Trophoblast cell (in vitro differentiated cells and primary cell): ENCODE data around the gene MTUS2. TPM values are rescaled to one million over a fixed set of nuclear protein-coding genes. Genes with fewer than 3 reads are reported as not detected.

Source experiments
- DNase-seq, 2 donors: peaks; one replicate each; pipeline ENCODE4 v3.0.0-alpha.2; 2016
- H2AFZ ChIP-seq: 2 replicates; pipeline ENCODE4 v1.6.1; 2013; ENCODE audit warnings: low read length, moderate library complexity, mild to moderate bottlenecking; ENCODE audit not compliant: insufficient read depth, poor library complexity
- H2AK5ac ChIP-seq: 2 replicates; pipeline ENCODE4 v1.6.1; 2013; ENCODE audit warnings: mild to moderate bottlenecking, low read length
- H2BK120ac ChIP-seq: 2 replicates; pipeline ENCODE4 v1.6.1; 2013; ENCODE audit warnings: low read length, mild to moderate bottlenecking, moderate library complexity; ENCODE audit not compliant: insufficient read depth, poor library complexity
- H2BK12ac ChIP-seq: 2 replicates; pipeline ENCODE4 v1.6.1; 2013; ENCODE audit warnings: mild to moderate bottlenecking, low read length, moderate library complexity
- H2BK5ac ChIP-seq: 2 replicates; pipeline ENCODE4 v1.6.1; 2013; ENCODE audit warnings: low read length, low read depth, moderate library complexity, mild to moderate bottlenecking; ENCODE audit not compliant: poor library complexity
- H3K14ac ChIP-seq: 2 replicates; pipeline ENCODE4 v1.6.1; 2013; ENCODE audit warnings: mild to moderate bottlenecking, low read length
- H3K18ac ChIP-seq: 2 replicates; pipeline ENCODE4 v1.6.1; 2013; ENCODE audit warnings: mild to moderate bottlenecking, low read length
- H3K23ac ChIP-seq: 2 replicates; pipeline ENCODE4 v1.6.1; 2013; ENCODE audit warnings: low read length
- H3K27ac ChIP-seq: 2 replicates; pipeline ENCODE4 v1.5.1; 2013; ENCODE audit warnings: low read depth, mild to moderate bottlenecking, inconsistent platforms, low read length, moderate library complexity
- H3K27me3 ChIP-seq: 2 replicates; pipeline ENCODE4 v1.6.1; 2013; ENCODE audit warnings: inconsistent platforms, mild to moderate bottlenecking, low read length, moderate library complexity; ENCODE audit not compliant: insufficient read depth
- H3K36me3 ChIP-seq, 2 experiments: 1 replicate in 1 of 2; 2 replicates in 1 of 2; pipeline ENCODE4 v1.6.1; 2013; ENCODE audit warnings: low read length in 2 of 2, mild to moderate bottlenecking in 2 of 2, moderate library complexity in 1 of 2; ENCODE audit not compliant: insufficient read depth in 2 of 2, control insufficient read depth in 1 of 2
- H3K4ac ChIP-seq: 2 replicates; pipeline ENCODE4 v1.6.1; 2013; ENCODE audit warnings: low read depth, mild to moderate bottlenecking, low read length, moderate library complexity
- H3K4me1 ChIP-seq, 2 experiments: 1 replicate in 1 of 2; 2 replicates in 1 of 2; pipeline ENCODE4 v1.6.1; 2013; ENCODE audit warnings: low read length in 2 of 2, mild to moderate bottlenecking in 2 of 2, moderate library complexity in 1 of 2; ENCODE audit not compliant: insufficient read depth in 2 of 2, control insufficient read depth in 1 of 2
- H3K4me2 ChIP-seq: 2 replicates; pipeline ENCODE4 v1.6.1; 2013; ENCODE audit warnings: inconsistent platforms, mild to moderate bottlenecking, low read length, moderate library complexity
- H3K4me3 ChIP-seq: 2 replicates; pipeline ENCODE4 v1.5.1; 2013; ENCODE audit warnings: mild to moderate bottlenecking, low read depth, low read length, inconsistent platforms
- H3K79me1 ChIP-seq: one replicate; pipeline ENCODE4 v1.6.1; 2013; ENCODE audit warnings: low read length
- H3K79me2 ChIP-seq: 2 replicates; pipeline ENCODE4 v1.6.1; 2013; ENCODE audit warnings: low read length, mild to moderate bottlenecking; ENCODE audit not compliant: control insufficient read depth, insufficient read depth, poor library complexity
- H3K9ac ChIP-seq: 2 replicates; pipeline ENCODE4 v1.6.1; 2013; ENCODE audit warnings: mild to moderate bottlenecking, low read length
- H3K9me3 ChIP-seq: 2 replicates; pipeline ENCODE4 v1.6.1; 2013; ENCODE audit warnings: low read depth, mild to moderate bottlenecking, control low read depth, inconsistent platforms, low read length; ENCODE audit not compliant: insufficient read depth
- H4K12ac ChIP-seq: 2 replicates; pipeline ENCODE4 v1.6.1; 2013; ENCODE audit warnings: low read depth, mild to moderate bottlenecking, low read length, moderate library complexity
- H4K8ac ChIP-seq: 2 replicates; pipeline ENCODE4 v1.6.1; 2013; ENCODE audit warnings: low read depth, mild to moderate bottlenecking, low read length, moderate library complexity
- H4K91ac ChIP-seq: one replicate; pipeline ENCODE4 v1.6.1; 2013; ENCODE audit warnings: low read depth, mild to moderate bottlenecking, low read length, moderate library complexity
- WGBS: extraction: QIAGEN DNeasy Blood & Tissue Kit; methylation state at CpG from one replicate; pipeline ENCODE4 v1.1.7; 2013; ENCODE audit warnings: missing lambda C conversion rate; ENCODE audit not compliant: insufficient read length, insufficient coverage; ENCODE audit errors: extremely low coverage; 5-methylcytosine and 5-hydroxymethylcytosine counted together
- polyA plus RNA-seq: library from polyadenylated mRNA; stranded (reverse); fragments of 200-250 nt; gene quantifications from 2 replicates; pipeline ENCODE4 v1.2.3, GENCODE V29; 2013

The MTUS2 gene
- polyA plus RNA-seq, result 9.9 and 13.3 TPM in 2 replicates

DNA sequence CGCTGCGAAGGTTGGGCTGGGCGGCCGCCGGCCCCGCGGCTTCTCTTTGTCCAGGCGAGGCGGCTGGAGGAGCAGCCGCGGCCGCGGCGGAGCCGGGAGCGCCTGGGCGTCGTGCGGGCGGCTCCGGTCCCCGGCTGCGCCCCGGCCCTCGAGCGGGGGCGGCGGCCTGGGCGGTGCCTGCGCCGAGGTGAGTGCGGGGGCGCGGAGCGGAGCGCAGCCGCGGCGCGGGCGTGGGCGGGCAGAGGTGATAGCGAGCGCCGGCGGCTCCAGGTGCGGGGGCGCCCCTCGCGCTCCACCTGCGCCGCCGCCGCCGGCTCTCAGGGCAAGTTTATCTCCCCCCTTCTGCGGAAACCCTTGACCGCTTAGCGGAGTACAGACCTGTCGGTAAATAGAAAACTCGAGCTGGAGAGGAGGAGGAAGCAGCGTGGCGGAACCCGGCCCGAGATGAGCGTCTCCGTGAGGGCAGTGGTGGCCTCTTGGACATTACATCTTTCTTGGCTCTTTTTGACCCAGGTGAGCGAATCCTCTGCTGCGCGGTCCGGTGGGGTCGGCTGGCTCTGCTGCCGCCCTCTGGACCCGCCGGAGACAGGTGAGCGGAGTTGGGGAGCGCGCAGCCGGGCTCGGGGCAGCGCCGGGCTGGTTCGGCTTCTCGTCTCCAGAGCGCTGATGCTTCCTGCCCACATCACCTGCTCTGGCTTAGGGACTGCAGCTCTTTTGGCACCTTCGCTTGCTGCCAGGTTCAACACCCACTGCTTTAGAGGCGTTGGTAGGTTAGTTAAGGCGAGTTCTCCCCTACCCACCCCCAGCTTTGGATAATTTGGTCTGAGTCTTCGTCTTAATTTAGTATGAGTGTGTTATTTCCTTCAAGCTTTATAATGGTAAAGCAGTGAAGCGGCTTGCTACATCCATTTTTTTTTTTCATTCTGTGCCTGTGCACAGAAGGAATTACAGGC is at the start of gene MTUS2:
Gene MTUS2, plus strand, starts transcription at position 241 of the 953 bp plus-strand sequence.
- H3K79me2 ChIP-seq, result no peaks in the 10 kb centered on the region

DNA sequence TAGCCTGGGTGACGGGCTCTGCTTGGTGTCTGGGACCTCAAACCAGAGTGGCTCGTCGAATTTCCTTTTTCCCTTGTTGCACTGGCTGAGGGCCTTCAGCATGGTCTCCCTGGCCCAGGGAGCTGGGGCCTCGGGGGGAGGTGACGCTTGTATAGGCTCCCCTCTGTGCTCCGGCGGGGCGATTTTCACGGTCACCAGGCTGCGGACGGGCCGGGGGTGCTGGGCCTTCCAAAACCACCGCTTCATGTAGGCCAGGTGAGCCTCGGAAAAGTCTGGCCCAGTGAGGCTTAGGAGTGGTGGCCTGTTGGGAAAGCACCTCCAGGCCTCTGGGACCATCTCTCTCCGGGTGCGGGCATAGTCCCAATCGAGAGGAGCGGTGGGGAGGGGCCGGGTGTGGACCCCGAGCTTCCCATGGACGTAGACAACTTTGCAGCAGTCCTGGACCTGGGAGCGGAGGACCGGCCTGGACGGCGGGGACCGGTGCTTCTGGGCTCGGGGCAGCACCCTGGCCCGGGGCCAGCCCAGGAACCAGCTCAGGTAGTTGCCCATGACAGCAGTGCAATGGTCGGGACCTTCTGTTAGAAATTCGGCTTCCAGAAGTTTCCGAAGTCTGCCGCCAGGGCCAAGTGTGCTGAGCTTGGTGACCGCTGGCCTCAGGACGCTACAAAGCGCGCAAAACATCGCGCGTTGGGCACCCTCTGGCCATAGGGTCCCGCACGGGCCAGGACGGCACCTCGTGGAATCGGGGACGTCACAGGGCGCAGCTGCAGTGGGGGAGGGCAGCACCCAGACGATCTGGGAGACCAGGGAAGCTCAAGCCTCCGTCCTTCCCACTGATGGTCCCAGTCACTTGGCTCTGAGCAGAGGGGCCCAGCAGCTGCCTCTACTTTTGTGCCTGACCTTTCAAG is 41.6 kb upstream of the MTUS2 start:
- H3K4me3 ChIP-seq, result no peak overlapping the region
- no peak overlapping the region for H3K9ac ChIP-seq
- H3K79me1 ChIP-seq, result no peaks in the 10 kb centered on the region
- no peak overlapping the region for H2AFZ ChIP-seq
- no peaks in the 10 kb centered on the region for H3K36me3 ChIP-seq
- no peak for DNase-seq
- no peak overlapping the region for H2BK12ac ChIP-seq
- H3K9me3 ChIP-seq, result peaks cover 5% of the 10 kb centered on the region
- H3K14ac ChIP-seq, result no peak overlapping the region
- no peaks in the 10 kb centered on the region for H3K79me2 ChIP-seq
- no peak overlapping the region for H3K4ac ChIP-seq
- H3K27ac ChIP-seq, result no peak overlapping the region
- H3K18ac ChIP-seq, result no peak overlapping the region
- no peak overlapping the region for H4K91ac ChIP-seq
- no peak overlapping the region for H2BK120ac ChIP-seq
- H3K23ac ChIP-seq, result no peak overlapping the region
- H2BK5ac ChIP-seq, result no peak overlapping the region
- no peak overlapping the region for H3K4me2 ChIP-seq
- no peak overlapping the region for H4K12ac ChIP-seq
- no peak overlapping the region for H2AK5ac ChIP-seq
- no CpG with 5 or more reads among the region's 48 CpGs for WGBS
- H3K4me1 ChIP-seq, result no peaks in the 10 kb centered on the region
- H3K27me3 ChIP-seq, result no peaks in the 10 kb centered on the region
- H4K8ac ChIP-seq, result no peak overlapping the region

More for the DNA sequence above, at the start of gene MTUS2:
- Histone ChIP-seq H3K4me1 (peaks cover 7 to 8% of the 10 kb centered on the region in 2 experiments), H4K8ac (no peak within 1 kb of the TSS), H3K9ac (no peak within 1 kb of the TSS), H3K9me3 (peaks cover 4% of the 10 kb centered on the region), H3K4ac (no peak within 1 kb of the TSS), H2BK5ac (no peak within 1 kb of the TSS), H4K12ac (no peak within 1 kb of the TSS), H2BK12ac (no peak within 1 kb of the TSS), H3K4me3 (peak within 1 kb of the TSS; percentile 70), H2BK120ac (no peak within 1 kb of the TSS), H3K4me2 (peak within 1 kb of the TSS; percentile 96), H4K91ac (no peak within 1 kb of the TSS), H3K27me3 (peaks cover 20% of the 10 kb centered on the region), H3K79me1 (no peaks in the 10 kb centered on the region), H3K23ac (no peak within 1 kb of the TSS), H3K36me3 (no peaks in the 10 kb centered on the region), H2AK5ac (no peak within 1 kb of the TSS), H3K27ac (no peak within 1 kb of the TSS), H3K18ac (no peak within 1 kb of the TSS), H3K14ac (no peak within 1 kb of the TSS), H2AFZ (peak within 1 kb of the TSS; percentile 26)
- DNase-seq, result peak in 1 of 2 donors; percentile 15
- WGBS, result no CpG with 5 or more reads among the region's 89 CpGs

- no peak overlapping the region for H2BK12ac ChIP-seq
- H2AK5ac ChIP-seq, result no peak overlapping the region
- no peak overlapping the region for H3K23ac ChIP-seq
- H3K18ac ChIP-seq, result no peak overlapping the region
- no peak overlapping the region for H3K4ac ChIP-seq
- peaks cover 2 to 3% of the 10 kb centered on the region in 2 experiments for H3K4me1 ChIP-seq
- H4K8ac ChIP-seq, result no peak overlapping the region
- H3K79me2 ChIP-seq, result no peaks in the 10 kb centered on the region
- no peaks in the 10 kb centered on the region for H3K36me3 ChIP-seq
- H4K91ac ChIP-seq, result no peak overlapping the region
- no peak overlapping the region for H3K4me2 ChIP-seq
- no peak overlapping the region for H3K27ac ChIP-seq
- no peak overlapping the region for H2AFZ ChIP-seq
- no peaks in the 10 kb centered on the region for H3K9me3 ChIP-seq
- H3K9ac ChIP-seq, result no peak overlapping the region
- H3K79me1 ChIP-seq, result peaks cover 4% of the 10 kb centered on the region
- H4K12ac ChIP-seq, result no peak overlapping the region
- no peak overlapping the region for H2BK5ac ChIP-seq
- WGBS, result no CpG with 5 or more reads among the region's 2 CpGs
- DNase-seq, result peak in 1 of 2 donors; percentile 6
- no peak overlapping the region for H3K4me3 ChIP-seq
- no peaks in the 10 kb centered on the region for H3K27me3 ChIP-seq
- no peak overlapping the region for H3K14ac ChIP-seq
- H2BK120ac ChIP-seq, result no peak overlapping the region
Measured at GRCh38 chr13:28792992-28793391, 27.1 kb upstream of the MTUS2 start.

- Histone ChIP-seq H3K27me3 (no peaks in the 10 kb centered on the region), H3K4ac (no peak overlapping the region), H4K8ac (no peak overlapping the region), H3K4me3 (no peak overlapping the region), H3K79me2 (no peaks in the 10 kb centered on the region), H3K14ac (no peak overlapping the region), H2AFZ (no peak overlapping the region), H3K36me3 (no peaks in the 10 kb centered on the region), H4K91ac (no peak overlapping the region), H2AK5ac (no peak overlapping the region), H3K9me3 (no peaks in the 10 kb centered on the region), H4K12ac (no peak overlapping the region), H2BK12ac (no peak overlapping the region), H3K9ac (no peak overlapping the region), H3K23ac (no peak overlapping the region), H2BK120ac (no peak overlapping the region), H3K79me1 (peaks cover 4% of the 10 kb centered on the region), H3K4me1 (peaks cover 2 to 3% of the 10 kb centered on the region in 2 experiments), H3K4me2 (no peak overlapping the region), H2BK5ac (no peak overlapping the region), H3K27ac (no peak overlapping the region), H3K18ac (no peak overlapping the region)
- DNase-seq, result no peak
- WGBS, result no CpG with 5 or more reads among the region's 6 CpGs
Measured at GRCh38 chr13:28794396-28794795, 25.7 kb upstream of the MTUS2 start.
